OCI-LY3 (cell line): ENCODE results near the gene TNFRSF14.

Source experiments
- CTCF ChIP-seq: fragments of 200-600, 300-600 bp; sonication (generic); IDR thresholded peaks from 2 replicates; pipeline ENCODE4 v1.5.1; 2014; ENCODE audit warnings: antibody characterized with exemption, low read length, low read depth
- EZH2phosphoT487 ChIP-seq: fragments of 200-600 bp; shearing (Covaris generic); IDR thresholded peaks from 2 replicates; pipeline ENCODE4 v1.6.1; 2018; ENCODE audit warnings: antibody characterized with exemption, mixed run types, low read depth

GRCh38 chr1:2522230-2522629 is 33.9 kb upstream of the TNFRSF14 start:
- TF ChIP-seq CTCF = no peak
- no peak for TF ChIP-seq EZH2phosphoT487
